Mammary epithelial cell (primary cell): Measurements from ENCODE around the gene DIP2A.

Source experiments
- EZH2 ChIP-seq: IDR thresholded peaks from 2 replicates; pipeline ENCODE4 v1.6.1; 2012; ENCODE audit warnings: low read length, inconsistent platforms, borderline replicate concordance
- TF ChIP-seq, protein P1 (sequence below), 2 donors: IDR thresholded peaks in 1 of 2; conservative IDR thresholded peaks in 1 of 2; 2 replicates each; pipeline ENCODE4 v1.5.1; 2011 to 2012; ENCODE audit warnings: inconsistent platforms in 2 of 2, low read length in 2 of 2, mild to moderate bottlenecking in 2 of 2, control low read depth in 1 of 2, low read depth in 1 of 2; ENCODE audit not compliant: insufficient read depth in 1 of 2; ENCODE audit errors: extremely low read depth in 1 of 2

DNA sequence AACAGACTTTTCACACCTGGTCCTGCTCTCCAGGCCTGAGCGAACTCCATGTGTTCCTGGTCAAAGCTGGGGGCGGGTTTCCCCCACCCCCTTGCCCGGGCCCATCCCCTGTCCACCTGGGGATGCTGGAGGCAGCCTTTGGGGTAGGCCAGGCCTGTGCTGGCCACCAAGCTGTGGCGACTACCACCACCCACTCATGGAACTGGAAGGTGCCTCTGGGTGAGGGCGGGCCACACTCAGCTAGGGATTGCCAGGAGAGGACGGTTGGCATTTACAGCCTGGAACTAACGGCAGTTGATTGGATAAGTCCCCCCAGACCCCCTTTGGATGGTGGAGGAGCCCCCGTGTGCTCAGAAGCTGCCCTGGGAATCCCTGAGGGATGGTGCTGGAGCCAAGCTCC lies 138.3 kb downstream of the DIP2A start:
- TF ChIP-seq, protein P1, sequence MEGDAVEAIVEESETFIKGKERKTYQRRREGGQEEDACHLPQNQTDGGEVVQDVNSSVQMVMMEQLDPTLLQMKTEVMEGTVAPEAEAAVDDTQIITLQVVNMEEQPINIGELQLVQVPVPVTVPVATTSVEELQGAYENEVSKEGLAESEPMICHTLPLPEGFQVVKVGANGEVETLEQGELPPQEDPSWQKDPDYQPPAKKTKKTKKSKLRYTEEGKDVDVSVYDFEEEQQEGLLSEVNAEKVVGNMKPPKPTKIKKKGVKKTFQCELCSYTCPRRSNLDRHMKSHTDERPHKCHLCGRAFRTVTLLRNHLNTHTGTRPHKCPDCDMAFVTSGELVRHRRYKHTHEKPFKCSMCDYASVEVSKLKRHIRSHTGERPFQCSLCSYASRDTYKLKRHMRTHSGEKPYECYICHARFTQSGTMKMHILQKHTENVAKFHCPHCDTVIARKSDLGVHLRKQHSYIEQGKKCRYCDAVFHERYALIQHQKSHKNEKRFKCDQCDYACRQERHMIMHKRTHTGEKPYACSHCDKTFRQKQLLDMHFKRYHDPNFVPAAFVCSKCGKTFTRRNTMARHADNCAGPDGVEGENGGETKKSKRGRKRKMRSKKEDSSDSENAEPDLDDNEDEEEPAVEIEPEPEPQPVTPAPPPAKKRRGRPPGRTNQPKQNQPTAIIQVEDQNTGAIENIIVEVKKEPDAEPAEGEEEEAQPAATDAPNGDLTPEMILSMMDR (conservative IDR thresholded peaks at IDR 0.05 in 1 of 2, IDR thresholded peaks at IDR 0.05 in 1 of 2; ENCODE audit: extremely low read depth in 1 of 2, insufficient read depth in 1 of 2, low read depth in 1 of 2, low read length in 2 of 2) = no peak
- TF ChIP-seq EZH2 = no peak
